T-cell (primary cell): ENCODE data around the gene PALD1. TPM values are rescaled to one million over a fixed set of nuclear protein-coding genes. Genes with fewer than 3 reads are reported as not detected.

Source experiments
- ATAC-seq, 4 experiments: fragments of 200-7000 bp in 3 of 4; fragments of 150-1000 bp in 1 of 4; cut with Tn5 transposase; replicated peaks in 1 of 4; 1 replicate in 3 of 4; 2 replicates in 1 of 4; pipeline ENCODE4 v1.10.0; 2021; ENCODE audit warnings: moderate library complexity in 3 of 4, mild to moderate bottlenecking in 2 of 4, moderate number of reproducible peaks in 1 of 4
- CTCF ChIA-PET, 2 donors: fragments of 300-600 bp; sonication (Branson Sonifier 250); formaldehyde crosslinking; loops; one replicate each; lab custom pipeline; 2022; ENCODE audit warnings: antibody characterized with exemption in 2 of 2; lab: Charles Lee
- POLR2A ChIA-PET, 2 donors: fragments of 300-600 bp; sonication (Branson Sonifier 250); formaldehyde crosslinking; loops; one replicate each; lab custom pipeline; 2022; ENCODE audit warnings: antibody characterized with exemption in 2 of 2; lab: Charles Lee
- DNase-seq, 35 experiments: peaks; one replicate each; pipeline versions ENCODE4 v3.0.0 to v3.0.0-alpha.2; 2013 to 2023
- H3K27ac ChIP-seq: one replicate; pipeline ENCODE4 v1.5.1; 2013; ENCODE audit warnings: low read length
- H3K27me3 ChIP-seq, 2 experiments: replicated peaks in 1 of 2; 1 replicate in 1 of 2; 2 replicates in 1 of 2; pipeline versions ENCODE4 v1.6.1 to v1.7.0; 2013; ENCODE audit warnings: low read length in 1 of 2, mixed read lengths in 1 of 2; ENCODE audit not compliant: control insufficient read depth in 2 of 2, insufficient read depth in 2 of 2; ENCODE audit errors: extremely low read depth in 1 of 2
- H3K36me3 ChIP-seq, 2 donors: 1 replicate in 1 of 2; 2 replicates in 1 of 2; pipeline versions ENCODE4 v1.6.1 to v1.7.0; 2013; ENCODE audit warnings: low read length in 1 of 2; ENCODE audit not compliant: control insufficient read depth in 2 of 2, insufficient read depth in 1 of 2; ENCODE audit errors: extremely low read depth in 1 of 2
- H3K4me1 ChIP-seq, 2 experiments: 1 replicate in 1 of 2; 2 replicates in 1 of 2; pipeline versions ENCODE4 v1.6.1 to v1.7.0; 2013; ENCODE audit warnings: low read length in 2 of 2, mixed read lengths in 1 of 2; ENCODE audit not compliant: insufficient read depth in 2 of 2, control insufficient read depth in 1 of 2; ENCODE audit errors: extremely low read depth in 1 of 2
- H3K4me3 ChIP-seq, 2 donors: 1 replicate in 1 of 2; 2 replicates in 1 of 2; pipeline versions ENCODE4 v1.5.1 to v1.7.0; 2013; ENCODE audit warnings: mild to moderate bottlenecking in 2 of 2, low read length in 1 of 2, moderate library complexity in 1 of 2; ENCODE audit not compliant: control insufficient read depth in 1 of 2; ENCODE audit errors: extremely low read depth in 1 of 2
- H3K9me3 ChIP-seq: 2 replicates; pipeline ENCODE4 v1.7.0; 2013
- H3K27ac Mint-ChIP-seq, 2 donors: one replicate each; pipeline ENCODE4 v1.8.0; 2020 to 2021; ENCODE audit warnings: mild to moderate bottlenecking in 2 of 2, mixed read lengths in 2 of 2
- H3K27me3 Mint-ChIP-seq, 2 donors: one replicate each; pipeline ENCODE4 v1.8.0; 2021 to 2022; ENCODE audit warnings: mixed read lengths in 2 of 2
- H3K36me3 Mint-ChIP-seq: one replicate; pipeline ENCODE4 v1.8.0; 2021; ENCODE audit warnings: mixed read lengths
- H3K4me1 Mint-ChIP-seq, 3 donors: one replicate each; pipeline ENCODE4 v1.8.0; 2020 to 2022; ENCODE audit warnings: mixed read lengths in 3 of 3, mild to moderate bottlenecking in 1 of 3
- H3K4me3 Mint-ChIP-seq, 3 donors: one replicate each; pipeline ENCODE4 v1.8.0; 2020 to 2022; ENCODE audit warnings: mild to moderate bottlenecking in 3 of 3, mixed read lengths in 3 of 3, moderate library complexity in 3 of 3
- H3K9me3 Mint-ChIP-seq, 3 donors: one replicate each; pipeline ENCODE4 v1.8.0; 2020 to 2022; ENCODE audit warnings: mixed read lengths in 3 of 3
- WGBS: methylation state at CpG from one replicate; pipeline ENCODE4 v1.1.5; 2013; ENCODE audit warnings: missing lambda C conversion rate; ENCODE audit not compliant: insufficient coverage; 5-methylcytosine and 5-hydroxymethylcytosine counted together
- total RNA-seq, 35 experiments: library from RNA in 6 of 35; stranded (reverse) in 6 of 35; fragments of 120-200 nt in 1 of 35; gene quantifications; one replicate each; pipeline versions ENCODE4 v1.2.1 to v1.2.4 and lab custom pipeline; 2013 to 2026

PALD1 gene
- total RNA-seq, 5 donors from 2014 or later (not counting 1 experiment from before 2014, with no cell fraction given): 0.10 to 0.38 (median 0.13) TPM

DNA sequence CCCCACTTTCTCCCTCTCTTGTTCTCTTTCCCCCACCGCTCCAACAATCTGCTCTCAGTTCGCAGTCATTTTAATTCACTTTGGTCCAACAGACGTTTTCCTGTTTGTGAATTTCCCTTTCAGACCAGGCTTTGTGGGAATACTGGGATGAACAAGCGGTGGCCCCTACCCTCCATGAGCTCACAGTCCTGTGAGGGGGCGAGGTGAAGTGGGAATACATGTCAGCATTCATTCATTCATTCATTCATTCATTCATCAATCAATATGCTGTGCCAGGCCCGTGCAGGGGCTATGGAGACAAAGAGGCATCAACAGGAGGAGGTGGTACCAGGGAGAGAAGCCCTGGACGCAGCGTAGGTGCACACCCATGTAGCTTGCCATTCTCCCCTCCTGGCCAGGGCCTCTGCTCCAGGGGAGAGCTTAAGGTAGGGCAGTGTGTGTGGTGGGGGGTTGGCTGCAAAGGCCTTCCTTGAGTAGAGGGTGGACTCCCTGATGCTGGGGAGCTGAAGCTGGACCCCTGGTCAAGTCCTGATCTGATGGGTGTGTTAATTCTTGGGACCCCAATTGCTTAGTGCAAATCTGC lies 107.9 kb downstream of the PALD1 start:
- no peak overlapping the region for H3K4me3 Mint-ChIP-seq
- CTCF ChIA-PET: interaction anchor here in 1 of 2 donors (0.6 kb wide), 1 partner anchor 139 kb away, joined by 3 read pairs; no protein-coding TSS in a partner anchor
- H3K36me3 Mint-ChIP-seq: no peaks in the 10 kb centered on the region
- Histone ChIP-seq H3K36me3 (no peaks in the 10 kb centered on the region), H3K4me3 (no peak overlapping the region), H3K4me1 (peaks cover 0 to 5% of the 10 kb centered on the region in 2 experiments), H3K9me3 (no peaks in the 10 kb centered on the region), H3K27ac (no peak overlapping the region), H3K27me3 (no peaks in the 10 kb centered on the region)
- POLR2A ChIA-PET: no interaction called here
- peaks cover 0 to 5% of the 10 kb centered on the region in 2 donors for H3K27me3 Mint-ChIP-seq
- ATAC-seq (no peak), DNase-seq (peak in 1 of 35 experiments; percentile 3)
- H3K4me1 Mint-ChIP-seq: peaks cover 0 to 3% (median 0%) of the 10 kb centered on the region in 3 donors
- H3K27ac Mint-ChIP-seq: no peak overlapping the region
- WGBS: 92% methylated on average over 2 of the region's 8 CpGs
- H3K9me3 Mint-ChIP-seq: no peaks in the 10 kb centered on the region

DNA sequence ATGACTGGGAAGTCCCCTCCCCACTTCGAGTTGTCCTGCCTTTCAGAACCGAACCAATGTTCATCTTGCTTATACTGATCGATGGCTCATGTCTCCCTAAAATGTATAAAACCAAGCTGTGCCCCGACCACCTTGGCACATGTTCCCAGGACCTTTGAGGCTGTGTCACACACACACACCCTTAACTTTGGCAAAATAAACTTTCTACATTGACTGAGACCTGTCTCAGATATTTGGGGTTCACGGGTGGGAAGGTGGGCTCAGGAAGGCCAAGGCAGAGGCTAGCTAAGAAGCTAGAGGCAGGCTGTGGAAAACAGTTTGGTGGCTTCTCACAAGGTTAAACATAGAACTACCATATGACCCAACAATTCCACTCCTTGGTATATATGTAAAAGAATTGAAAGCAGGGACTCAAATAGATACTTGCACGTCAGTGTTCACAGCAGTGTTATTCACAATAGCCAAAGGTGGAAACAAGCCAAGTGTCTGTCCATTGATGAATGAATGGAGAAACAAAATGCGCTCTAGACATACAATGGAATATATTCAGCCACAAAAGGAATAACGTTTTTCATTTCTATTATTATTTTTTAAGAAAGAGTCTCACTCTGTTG lies 108.6 kb downstream of the PALD1 start:
- Mint-ChIP-seq H3K4me1 (peaks cover 0 to 3% (median under 1%) of the 10 kb centered on the region in 3 donors), H3K4me3 (no peak overlapping the region), H3K27ac (no peak overlapping the region), H3K9me3 (no peaks in the 10 kb centered on the region), H3K36me3 (no peaks in the 10 kb centered on the region), H3K27me3 (peaks cover 0 to 5% of the 10 kb centered on the region in 2 donors)
- peaks cover 0 to 5% of the 10 kb centered on the region in 2 experiments for H3K4me1 ChIP-seq
- no peak overlapping the region for H3K4me3 ChIP-seq
- H3K27ac ChIP-seq: no peak overlapping the region
- ChIA-PET CTCF (no interaction called here), POLR2A (no interaction called here)
- H3K9me3 ChIP-seq: no peaks in the 10 kb centered on the region
- no peak for DNase-seq
- no peaks in the 10 kb centered on the region for H3K36me3 ChIP-seq
- no peak for ATAC-seq
- H3K27me3 ChIP-seq: no peaks in the 10 kb centered on the region
- WGBS: 67% methylated on average over 3 of the region's 8 CpGs

DNA sequence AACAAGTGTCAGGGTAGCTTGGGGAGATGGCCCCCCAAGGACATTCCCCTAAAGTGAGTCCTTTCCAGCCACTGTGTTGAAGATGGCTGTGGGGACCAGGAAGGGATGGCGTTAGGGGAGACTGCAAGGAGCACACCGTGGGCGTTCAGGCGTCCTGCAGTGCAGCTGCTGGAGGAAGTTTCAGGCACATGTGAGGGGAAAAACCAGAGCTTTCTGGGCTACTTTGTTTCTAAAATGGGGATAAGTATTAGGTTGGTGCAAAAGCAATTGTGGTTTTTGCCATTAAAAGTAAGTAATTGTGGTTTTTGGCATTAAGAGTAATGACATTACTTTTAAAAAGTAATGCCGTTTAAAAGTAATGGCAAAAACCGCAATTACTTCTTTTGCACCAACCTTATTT lies 109.7 kb downstream of the PALD1 start:
- Histone ChIP-seq H3K27me3 (no peaks in the 10 kb centered on the region), H3K9me3 (no peaks in the 10 kb centered on the region), H3K27ac (no peak overlapping the region), H3K36me3 (no peaks in the 10 kb centered on the region), H3K4me3 (no peak overlapping the region), H3K4me1 (peaks cover 0 to 9% of the 10 kb centered on the region in 2 experiments)
- Mint-ChIP-seq H3K9me3 (no peaks in the 10 kb centered on the region), H3K36me3 (no peaks in the 10 kb centered on the region), H3K4me1 (peaks cover 5 to 8% (median 6%) of the 10 kb centered on the region in 3 donors), H3K4me3 (no peak overlapping the region), H3K27me3 (peaks cover 0 to 5% of the 10 kb centered on the region in 2 donors), H3K27ac (no peak overlapping the region)
- DNase-seq (peak in 1 of 35 experiments; percentile 2), ATAC-seq (no peak)
- WGBS: 21% methylated on average over 4 of the region's 6 CpGs
- ChIA-PET CTCF (no interaction called here), POLR2A (no interaction called here)

DNA sequence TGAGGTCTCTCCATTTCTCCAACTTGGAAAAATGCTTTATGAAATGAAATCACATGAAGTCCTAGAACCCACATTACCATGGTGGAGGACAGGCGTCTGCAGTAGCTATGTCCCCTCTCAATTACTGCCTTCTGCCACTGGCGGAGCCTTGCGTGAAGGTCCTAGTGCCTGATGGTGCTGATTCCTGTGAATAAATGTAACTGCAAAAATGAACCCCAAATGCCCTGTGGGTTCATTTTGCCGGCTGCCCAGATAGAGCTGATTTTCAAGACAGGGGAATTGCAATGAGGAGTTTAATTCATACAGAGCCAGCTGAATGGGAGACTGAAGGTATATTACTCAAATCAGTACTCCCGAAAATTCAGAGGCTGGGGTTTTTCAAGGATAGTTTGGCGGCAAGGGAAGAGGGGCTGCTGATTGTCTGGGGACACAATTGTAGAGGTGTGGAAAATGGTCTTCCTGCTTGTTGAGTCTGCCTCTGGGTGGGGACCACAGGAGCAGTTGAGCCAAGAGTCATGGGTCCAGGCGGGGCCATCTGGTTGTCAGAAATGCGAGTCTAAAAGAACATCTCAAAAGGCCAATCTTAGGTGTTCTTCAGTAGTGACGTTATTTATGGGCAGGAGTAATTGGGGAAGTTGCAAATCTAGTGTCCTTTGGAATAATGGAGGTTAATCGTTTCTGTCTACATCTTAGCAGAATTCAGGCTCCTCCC lies 110.4 kb downstream of the PALD1 start:
- ChIA-PET POLR2A (no interaction called here), CTCF (no interaction called here)
- ATAC-seq (no peak), DNase-seq (no peak)
- no peak overlapping the region for H3K4me3 ChIP-seq
- H3K4me1 Mint-ChIP-seq: peaks cover 5 to 10% (median 6%) of the 10 kb centered on the region in 3 donors
- peaks cover 0 to 5% of the 10 kb centered on the region in 2 donors for H3K27me3 Mint-ChIP-seq
- no peak overlapping the region for H3K27ac Mint-ChIP-seq
- H3K27me3 ChIP-seq: no peaks in the 10 kb centered on the region
- H3K36me3 ChIP-seq: no peaks in the 10 kb centered on the region
- no peak overlapping the region for H3K4me3 Mint-ChIP-seq
- WGBS: 81% methylated on average over 6 of the region's 10 CpGs
- H3K9me3 ChIP-seq: no peaks in the 10 kb centered on the region
- peaks cover 0 to 9% of the 10 kb centered on the region in 2 experiments for H3K4me1 ChIP-seq
- H3K9me3 Mint-ChIP-seq: no peaks in the 10 kb centered on the region
- H3K27ac ChIP-seq: no peak overlapping the region
- no peaks in the 10 kb centered on the region for H3K36me3 Mint-ChIP-seq

DNA sequence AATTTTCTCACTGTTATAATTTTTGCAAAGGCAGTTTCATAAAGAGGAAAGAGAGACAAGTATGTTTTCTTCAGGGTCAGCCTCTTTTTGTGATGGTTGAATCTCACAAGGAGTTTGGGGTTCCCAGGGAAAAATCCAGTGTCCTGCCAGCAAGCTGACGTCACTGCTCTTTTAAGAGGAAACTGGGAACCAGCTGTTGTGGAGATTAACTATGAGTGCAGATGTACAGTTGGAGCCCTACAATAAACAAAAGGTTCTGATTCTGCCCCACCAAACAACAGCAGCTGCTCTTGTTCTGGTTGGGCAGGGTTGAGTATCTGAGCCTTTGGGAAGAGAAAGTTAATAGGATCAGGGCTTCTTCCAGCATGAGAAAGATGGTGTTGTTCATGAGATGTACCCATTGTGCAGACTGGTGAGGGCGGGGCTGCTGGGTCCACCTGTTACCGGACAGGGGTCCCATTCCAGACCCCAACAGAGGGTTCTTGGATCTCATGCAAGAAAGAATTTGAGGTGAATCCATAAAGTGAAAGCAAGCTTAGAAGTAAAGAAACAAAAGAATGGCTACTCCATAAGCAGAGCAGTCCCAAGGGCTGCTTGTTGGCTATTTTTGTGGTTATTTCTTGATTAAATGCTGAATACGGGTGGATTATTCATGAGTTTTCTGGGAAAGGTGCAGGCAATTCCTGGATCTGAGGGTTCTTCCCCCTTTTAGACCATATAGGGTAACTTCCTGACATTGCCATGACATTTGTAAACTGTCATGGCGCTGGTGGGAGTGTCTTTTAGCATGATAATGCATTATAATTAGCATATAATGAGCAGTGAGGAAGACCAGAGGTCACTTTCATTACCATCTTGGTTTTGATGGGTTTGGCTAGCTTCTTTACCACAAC lies 111.4 kb downstream of the PALD1 start:
- 80% methylated on average over 1 of the region's 5 CpGs for WGBS
- no peak for DNase-seq
- no peak overlapping the region for H3K4me3 Mint-ChIP-seq
- peaks cover 9 to 13% (median 10%) of the 10 kb centered on the region in 3 donors for H3K4me1 Mint-ChIP-seq
- ATAC-seq: no peak
- no peaks in the 10 kb centered on the region for H3K36me3 Mint-ChIP-seq
- H3K9me3 Mint-ChIP-seq: no peaks in the 10 kb centered on the region
- H3K27ac Mint-ChIP-seq: no peak overlapping the region
- ChIA-PET POLR2A (no interaction called here), CTCF (no interaction called here)
- Histone ChIP-seq H3K27ac (no peak overlapping the region), H3K4me1 (peaks cover 0 to 15% of the 10 kb centered on the region in 2 experiments), H3K27me3 (no peaks in the 10 kb centered on the region), H3K4me3 (no peak overlapping the region), H3K9me3 (no peaks in the 10 kb centered on the region), H3K36me3 (no peaks in the 10 kb centered on the region)
- peaks cover 0 to 5% of the 10 kb centered on the region in 2 donors for H3K27me3 Mint-ChIP-seq
